ENCODE results near the gene COL9A3. TPM values are rescaled to one million over a fixed set of nuclear protein-coding genes. Genes with fewer than 3 reads are reported as not detected.

Gene COL9A3
- total and polyA plus RNA-seq, 4 donors, result 0.13 to 6.5 (median 1.1) TPM

DNA sequence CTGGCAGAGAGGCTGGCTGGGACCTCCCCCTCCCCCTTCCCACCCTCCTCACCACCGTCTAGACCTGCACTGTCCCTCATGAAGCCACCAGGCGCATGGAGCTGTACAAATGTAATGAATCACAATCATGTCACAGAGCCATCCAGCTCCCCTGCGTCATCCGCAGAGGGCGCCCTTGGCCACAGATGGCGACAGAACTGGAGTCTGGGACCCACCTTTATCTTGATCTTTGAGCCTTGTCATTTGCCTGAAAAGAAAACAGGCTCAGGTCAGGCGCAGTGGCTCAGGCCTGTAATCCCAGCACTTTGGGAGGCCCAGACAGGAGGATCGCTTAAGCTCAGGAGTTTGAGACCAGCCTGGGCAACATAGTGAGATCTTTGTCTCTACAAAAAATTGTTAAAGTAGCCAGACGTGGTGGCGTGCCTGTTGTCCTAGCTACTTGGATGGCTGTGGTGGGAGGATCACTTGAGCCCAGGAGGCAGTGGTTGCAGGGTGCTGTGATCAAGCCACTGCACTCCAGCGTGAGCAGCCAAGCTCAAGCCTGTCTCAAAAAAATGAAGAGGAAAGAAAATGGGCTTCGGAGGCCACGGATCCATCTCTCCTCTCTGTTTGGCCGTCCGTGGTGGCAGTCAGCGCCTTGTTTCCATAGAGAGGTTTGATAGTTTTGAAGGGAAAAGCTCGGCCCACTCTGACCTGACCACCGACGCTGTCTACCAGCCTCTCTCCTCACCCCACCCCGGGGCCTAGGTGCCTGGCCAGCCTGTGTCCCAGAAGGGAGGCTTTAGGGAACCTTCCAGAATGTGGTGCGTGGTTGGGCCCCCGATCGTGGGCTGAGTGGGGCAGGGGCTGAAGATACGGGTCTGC, 6.2 kb downstream of the COL9A3 start:
- 89 to 92% methylated on average over 24 of the region's 24 CpGs for WGBS, 2 donors
- no peak overlapping the region for H3K27ac ChIP-seq (ENCODE audit: low read depth in 1 of 2, low read length in 2 of 2)

DNA sequence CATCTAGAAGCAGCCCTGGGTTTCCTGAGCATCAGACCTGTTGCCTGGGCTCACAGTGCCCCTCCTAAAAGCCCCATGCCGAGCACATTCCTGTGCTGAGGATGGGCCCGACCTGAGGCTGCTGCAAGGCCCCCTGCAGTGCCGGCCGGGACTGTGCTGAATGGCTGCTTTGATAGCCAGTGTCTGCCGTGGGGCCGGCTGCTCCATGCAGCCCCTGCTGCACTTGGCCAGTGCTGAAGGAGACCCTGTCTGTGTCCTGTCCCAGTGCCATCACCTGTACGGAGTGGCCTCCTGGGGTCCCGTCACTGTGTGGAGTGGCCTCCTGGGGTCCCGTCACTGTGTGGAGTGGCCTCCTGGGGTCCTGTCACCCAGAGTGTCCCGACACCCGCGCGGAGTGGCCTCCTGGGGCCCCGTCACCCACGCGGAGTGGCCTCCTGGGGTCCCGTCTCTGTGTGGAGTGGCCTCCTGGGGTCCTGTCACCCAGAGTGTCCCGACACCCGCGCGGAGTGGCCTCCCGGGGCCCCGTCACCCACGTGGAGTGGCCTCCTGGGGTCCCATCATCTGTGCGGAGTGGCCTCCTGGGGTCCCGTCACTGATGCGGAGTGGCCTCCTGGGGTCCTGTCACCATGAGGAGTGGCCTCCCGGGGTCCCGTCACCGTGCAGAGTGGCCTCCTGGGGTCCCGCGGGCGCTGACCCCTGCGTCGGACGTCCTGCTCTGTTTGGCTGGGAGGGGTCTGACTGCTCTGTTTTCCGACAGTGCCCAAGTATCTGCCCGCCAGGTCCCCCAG, 7.0 kb downstream of the COL9A3 start:
- H3K27me3 ChIP-seq (ENCODE audit: control insufficient read depth in 1 of 2, insufficient read depth in 2 of 2, low read length in 1 of 2), result no peaks in the 10 kb centered on the region
- WGBS, 2 donors, result 79 to 87% methylated on average over 32 to 38 of the region's 38 CpGs
- DNase-seq, result no peak
- intact Hi-C loops (cut with DNase I), result no loop called here
- no peaks in the 10 kb centered on the region for H3K36me3 ChIP-seq (ENCODE audit: control insufficient read depth in 1 of 2, insufficient read depth in 2 of 2, low read length in 1 of 2)
- H3K9me3 ChIP-seq (ENCODE audit: control insufficient read depth, low read length), result no peaks in the 10 kb centered on the region
- H3K4me1 ChIP-seq (ENCODE audit: control insufficient read depth in 1 of 2, insufficient read depth in 2 of 2, low read length in 2 of 2), result no peaks in the 10 kb centered on the region
- H3K4me3 ChIP-seq (ENCODE audit: low read length in 2 of 2), result no peak overlapping the region
- H3K27ac ChIP-seq (ENCODE audit: low read depth in 1 of 2, low read length in 2 of 2), result no peak overlapping the region
- ATAC-seq (ENCODE audit: low FRiP score), result no peak

More for the DNA sequence above, 6.2 kb downstream of the COL9A3 start:
- intact Hi-C loops (cut with DNase I), result no loop called here
- Histone ChIP-seq H3K9me3 (ENCODE audit: control insufficient read depth, low read length) (no peaks in the 10 kb centered on the region), H3K4me3 (ENCODE audit: low read length in 2 of 2) (no peak overlapping the region), H3K36me3 (ENCODE audit: control insufficient read depth in 1 of 2, insufficient read depth in 2 of 2, low read length in 1 of 2) (no peaks in the 10 kb centered on the region), H3K27me3 (ENCODE audit: control insufficient read depth in 1 of 2, insufficient read depth in 2 of 2, low read length in 1 of 2) (no peaks in the 10 kb centered on the region), H3K4me1 (ENCODE audit: control insufficient read depth in 1 of 2, insufficient read depth in 2 of 2, low read length in 2 of 2) (no peaks in the 10 kb centered on the region)
- ATAC-seq (ENCODE audit: low FRiP score) (no peak), DNase-seq (no peak)

DNA sequence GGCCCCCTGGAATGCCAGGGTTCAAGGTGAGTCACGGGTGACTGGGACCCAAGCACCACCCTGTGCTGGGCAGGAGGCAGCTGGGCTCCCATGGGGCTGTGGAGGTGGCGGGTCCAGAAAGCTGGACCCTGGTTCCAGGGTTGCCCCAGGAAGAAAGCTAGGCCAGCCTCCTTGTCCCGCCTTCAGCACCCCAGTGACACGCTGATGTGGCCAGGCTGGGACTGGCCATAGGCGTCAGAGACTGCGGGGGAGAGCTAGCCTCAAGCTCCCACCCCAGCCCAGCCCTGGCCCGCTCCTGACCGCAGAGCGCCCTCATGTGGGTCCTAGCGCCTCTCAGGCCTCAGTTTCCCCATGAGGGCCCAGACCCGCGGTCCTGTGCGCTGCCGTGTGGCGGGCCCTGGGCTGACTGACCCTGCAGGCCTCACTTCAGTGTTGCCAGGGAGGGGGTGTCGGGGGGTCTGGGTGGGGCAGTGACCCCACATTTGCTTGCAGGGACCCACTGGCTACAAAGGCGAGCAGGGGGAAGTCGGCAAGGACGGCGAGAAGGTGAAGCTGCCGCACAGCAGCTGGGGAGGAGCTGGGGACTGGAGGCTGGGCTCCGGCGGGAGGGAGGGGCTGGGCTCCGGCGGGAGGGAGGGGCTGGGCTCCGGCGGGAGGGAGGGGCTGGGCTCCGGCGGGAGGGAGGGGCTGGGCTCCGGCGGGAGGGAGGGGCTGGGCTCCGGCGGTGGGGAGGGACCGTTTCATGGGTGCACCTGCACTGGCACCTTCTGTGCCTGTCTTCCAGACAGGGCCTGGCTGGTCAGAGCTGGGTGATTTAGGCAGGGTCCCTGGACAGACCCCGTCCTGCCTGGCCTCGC, 7.9 kb downstream of the COL9A3 start:
- H3K27me3 ChIP-seq (ENCODE audit: control insufficient read depth in 1 of 2, insufficient read depth in 2 of 2, low read length in 1 of 2), result no peaks in the 10 kb centered on the region
- intact Hi-C loops (cut with DNase I), result no loop called here
- ATAC-seq (ENCODE audit: low FRiP score) (no peak), DNase-seq (no peak)
- WGBS, 2 donors, result 22 to 27% methylated on average over 29 to 36 of the region's 36 CpGs
- no peaks in the 10 kb centered on the region for H3K4me1 ChIP-seq (ENCODE audit: control insufficient read depth in 1 of 2, insufficient read depth in 2 of 2, low read length in 2 of 2)
- no peak overlapping the region for H3K4me3 ChIP-seq (ENCODE audit: low read length in 2 of 2)
- no peak overlapping the region for H3K27ac ChIP-seq (ENCODE audit: low read depth in 1 of 2, low read length in 2 of 2)
- H3K36me3 ChIP-seq (ENCODE audit: control insufficient read depth in 1 of 2, insufficient read depth in 2 of 2, low read length in 1 of 2), result no peaks in the 10 kb centered on the region
- H3K9me3 ChIP-seq (ENCODE audit: control insufficient read depth, low read length), result no peaks in the 10 kb centered on the region

DNA sequence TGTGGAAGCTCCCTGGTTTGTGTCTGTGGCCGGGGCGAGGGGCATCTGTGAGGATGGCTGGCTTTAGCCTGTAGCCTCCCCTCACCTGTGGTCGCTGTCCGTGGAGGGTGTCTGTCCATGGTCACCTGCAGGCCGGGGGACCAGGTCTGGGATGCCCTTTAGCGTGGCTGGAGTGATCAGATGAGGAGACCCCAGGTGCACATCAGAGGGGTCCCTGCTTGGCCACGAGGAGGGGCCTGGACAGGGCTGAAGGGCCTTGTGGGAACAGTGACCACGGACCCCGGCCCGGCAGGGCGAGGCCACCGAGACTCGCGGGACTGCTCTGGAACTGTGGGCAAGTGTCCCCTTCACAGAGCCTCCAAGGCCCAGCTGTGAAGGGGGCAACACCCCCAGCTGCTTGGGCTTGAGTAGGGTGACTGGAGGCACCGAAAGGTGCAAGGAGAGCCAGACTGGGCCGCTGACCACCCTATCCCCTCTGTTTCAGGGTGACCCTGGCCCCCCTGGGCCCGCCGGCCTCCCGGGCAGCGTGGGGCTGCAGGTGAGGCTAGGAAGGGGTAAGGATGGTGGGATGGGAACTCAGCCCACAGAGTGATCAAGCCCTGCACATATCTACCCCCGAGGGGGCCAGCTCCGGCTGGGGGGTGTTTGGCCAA, 8.6 kb downstream of the COL9A3 start:
- intact Hi-C loops (cut with DNase I), result no loop called here
- H3K9me3 ChIP-seq (ENCODE audit: control insufficient read depth, low read length), result no peaks in the 10 kb centered on the region
- no peaks in the 10 kb centered on the region for H3K4me1 ChIP-seq (ENCODE audit: control insufficient read depth in 1 of 2, insufficient read depth in 2 of 2, low read length in 2 of 2)
- ATAC-seq (ENCODE audit: low FRiP score), result no peak
- 83 to 84% methylated on average over 21 to 22 of the region's 22 CpGs for WGBS, 2 donors
- H3K27me3 ChIP-seq (ENCODE audit: control insufficient read depth in 1 of 2, insufficient read depth in 2 of 2, low read length in 1 of 2), result no peaks in the 10 kb centered on the region
- no peak for DNase-seq
- no peaks in the 10 kb centered on the region for H3K36me3 ChIP-seq (ENCODE audit: control insufficient read depth in 1 of 2, insufficient read depth in 2 of 2, low read length in 1 of 2)
- H3K27ac ChIP-seq (ENCODE audit: low read depth in 1 of 2, low read length in 2 of 2), result no peak overlapping the region
- no peak overlapping the region for H3K4me3 ChIP-seq (ENCODE audit: low read length in 2 of 2)

DNA sequence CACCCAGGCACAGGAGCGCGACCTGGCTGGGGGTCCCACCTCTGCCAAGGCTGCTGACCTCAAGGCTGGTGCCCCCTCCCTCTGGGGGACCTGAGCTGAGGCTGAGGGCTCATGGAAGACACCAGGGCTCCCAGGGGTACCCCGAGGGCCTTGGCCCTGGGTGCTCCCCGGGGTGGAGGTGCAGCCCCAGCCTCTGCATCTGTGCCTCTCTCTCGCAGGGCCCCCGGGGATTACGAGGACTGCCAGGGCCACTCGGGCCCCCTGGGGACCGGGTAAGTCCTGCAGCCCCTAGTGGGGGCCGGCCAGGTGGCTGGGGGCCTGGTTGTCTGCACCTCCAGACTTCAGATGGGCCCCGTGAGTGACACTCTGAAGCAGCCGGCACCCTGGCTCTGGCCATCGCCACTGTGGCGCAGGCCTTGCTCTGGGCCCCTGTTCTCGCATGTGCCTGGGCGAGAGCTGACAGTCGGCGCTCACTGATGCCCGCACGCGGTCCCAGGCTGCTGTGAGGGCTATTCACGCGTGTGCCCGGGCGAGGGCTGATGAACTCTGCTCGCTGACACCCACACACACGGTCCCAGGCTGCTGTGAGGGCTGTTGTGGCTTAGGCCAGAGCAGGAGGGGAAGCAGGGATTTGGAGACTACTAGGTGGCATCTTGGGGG, 9.3 kb downstream of the COL9A3 start:
- intact Hi-C loops (cut with DNase I), result no loop called here
- no peaks in the 10 kb centered on the region for H3K27me3 ChIP-seq (ENCODE audit: control insufficient read depth in 1 of 2, insufficient read depth in 2 of 2, low read length in 1 of 2)
- H3K36me3 ChIP-seq (ENCODE audit: control insufficient read depth in 1 of 2, insufficient read depth in 2 of 2, low read length in 1 of 2), result no peaks in the 10 kb centered on the region
- WGBS, 2 donors, result 84 to 86% methylated on average over 27 of the region's 27 CpGs
- no peak overlapping the region for H3K4me3 ChIP-seq (ENCODE audit: low read length in 2 of 2)
- ATAC-seq (ENCODE audit: low FRiP score) (no peak), DNase-seq (no peak)
- no peak overlapping the region for H3K27ac ChIP-seq (ENCODE audit: low read depth in 1 of 2, low read length in 2 of 2)
- no peaks in the 10 kb centered on the region for H3K4me1 ChIP-seq (ENCODE audit: control insufficient read depth in 1 of 2, insufficient read depth in 2 of 2, low read length in 2 of 2)
- no peaks in the 10 kb centered on the region for H3K9me3 ChIP-seq (ENCODE audit: control insufficient read depth, low read length)

DNA sequence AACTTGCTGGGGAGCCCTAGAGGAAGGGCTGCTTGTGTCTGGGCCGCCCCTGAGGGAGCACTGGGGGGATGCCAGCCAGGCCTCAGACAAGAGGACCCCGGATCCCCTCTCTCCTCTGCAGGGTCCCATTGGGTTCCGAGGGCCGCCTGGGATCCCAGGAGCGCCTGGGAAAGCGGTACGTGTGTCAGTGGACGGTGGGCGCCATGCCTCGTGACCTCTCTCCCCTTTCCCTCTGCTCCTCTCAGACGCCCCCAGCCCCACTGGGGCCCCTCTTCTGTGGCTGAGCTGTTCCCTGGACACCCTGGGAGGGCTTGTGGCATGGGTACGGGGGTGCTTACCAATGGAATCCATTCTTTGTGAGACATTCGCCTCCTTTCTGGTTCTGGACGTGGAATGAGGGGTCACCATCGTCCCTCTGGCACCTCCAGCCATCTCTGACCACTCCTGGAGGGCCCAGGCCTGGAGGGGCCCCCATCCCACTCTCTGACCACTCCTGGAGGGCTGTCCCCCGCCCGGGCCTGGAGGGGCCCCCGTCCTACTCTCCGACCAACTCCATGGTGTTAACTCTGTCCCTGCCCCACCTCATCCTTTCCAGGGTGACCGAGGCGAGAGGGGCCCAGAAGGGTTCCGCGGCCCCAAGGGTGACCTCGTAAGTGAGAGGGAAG, 9.9 kb downstream of the COL9A3 start:
- H3K36me3 ChIP-seq (ENCODE audit: control insufficient read depth in 1 of 2, insufficient read depth in 2 of 2, low read length in 1 of 2), result no peaks in the 10 kb centered on the region
- no peaks in the 10 kb centered on the region for H3K9me3 ChIP-seq (ENCODE audit: control insufficient read depth, low read length)
- DNase-seq (no peak), ATAC-seq (ENCODE audit: low FRiP score) (no peak)
- no peaks in the 10 kb centered on the region for H3K4me1 ChIP-seq (ENCODE audit: control insufficient read depth in 1 of 2, insufficient read depth in 2 of 2, low read length in 2 of 2)
- H3K4me3 ChIP-seq (ENCODE audit: low read length in 2 of 2), result no peak overlapping the region
- intact Hi-C loops (cut with DNase I), result no loop called here
- H3K27ac ChIP-seq (ENCODE audit: low read depth in 1 of 2, low read length in 2 of 2), result no peak overlapping the region
- no peaks in the 10 kb centered on the region for H3K27me3 ChIP-seq (ENCODE audit: control insufficient read depth in 1 of 2, insufficient read depth in 2 of 2, low read length in 1 of 2)
- WGBS, 2 donors, result 94 to 96% methylated on average over 22 to 24 of the region's 24 CpGs

DNA sequence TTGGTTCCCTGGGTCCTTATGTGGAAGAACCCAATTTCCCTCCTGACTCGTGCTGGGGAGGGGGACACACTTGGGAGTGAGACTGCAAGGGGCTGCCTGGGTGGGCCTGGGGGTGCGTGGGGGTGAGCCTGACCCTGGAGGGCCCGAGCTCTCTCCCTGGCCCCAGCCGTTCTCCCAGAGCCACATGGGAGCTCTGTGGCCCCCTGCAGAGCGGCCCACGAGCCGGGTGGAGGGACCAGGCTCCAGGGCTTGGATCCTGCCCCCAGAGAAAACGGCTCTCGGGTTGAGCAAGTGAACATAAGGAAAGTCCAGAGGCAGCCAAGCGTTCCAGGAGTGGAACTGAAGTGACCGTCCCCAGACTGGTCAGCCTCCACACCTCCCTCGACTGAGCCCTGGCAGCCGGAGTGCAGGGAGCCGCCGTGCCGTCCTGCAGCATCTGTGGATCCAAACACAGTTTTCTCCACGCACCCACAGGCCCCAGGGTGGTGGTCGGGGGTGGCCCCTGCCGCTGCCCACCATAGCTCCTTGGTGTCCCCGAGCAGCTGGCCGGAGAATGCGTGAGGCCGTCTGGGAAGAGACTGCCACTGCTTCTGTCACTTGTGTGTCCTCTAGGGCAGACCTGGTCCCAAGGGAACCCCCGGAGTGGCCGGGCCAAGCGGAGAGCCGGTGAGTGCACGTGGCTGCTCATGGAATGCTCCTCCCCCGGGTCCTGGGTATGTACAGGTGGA, 10.6 kb downstream of the COL9A3 start:
- Histone ChIP-seq H3K9me3 (ENCODE audit: control insufficient read depth, low read length) (no peaks in the 10 kb centered on the region), H3K27me3 (ENCODE audit: control insufficient read depth in 1 of 2, insufficient read depth in 2 of 2, low read length in 1 of 2) (no peaks in the 10 kb centered on the region), H3K4me3 (ENCODE audit: low read length in 2 of 2) (no peak overlapping the region), H3K36me3 (ENCODE audit: control insufficient read depth in 1 of 2, insufficient read depth in 2 of 2, low read length in 1 of 2) (no peaks in the 10 kb centered on the region), H3K4me1 (ENCODE audit: control insufficient read depth in 1 of 2, insufficient read depth in 2 of 2, low read length in 2 of 2) (no peaks in the 10 kb centered on the region), H3K27ac (ENCODE audit: low read depth in 1 of 2, low read length in 2 of 2) (no peak overlapping the region)
- ATAC-seq (ENCODE audit: low FRiP score), result no peak
- peak in 1 of 2 donors; percentile 49 for DNase-seq
- WGBS, 2 donors, result 72 to 76% methylated on average over 28 to 29 of the region's 29 CpGs
- intact Hi-C loops (cut with DNase I), result no loop called here

Measured in aorta (tissue), 5 donors.